Loucy (cell line): ENCODE data around the gene NKX1-1.
"Not testable (repeated sequence)": the region's sequence is repeated elsewhere in the genome, so short reads cannot be mapped to it uniquely, and the experiment has no call there.

Source experiments
- H2AFZ ChIP-seq: fragments of 200-600 bp; sonication (generic); 2 replicates; pipeline ENCODE4 v1.6.0; 2016; ENCODE audit warnings: antibody characterized with exemption, mild to moderate bottlenecking, low read length, moderate library complexity
- H3F3A ChIP-seq: fragments of 200-600 bp; 2 replicates; pipeline ENCODE4 v1.6.0; 2016; ENCODE audit warnings: antibody characterized with exemption, low read depth, mild to moderate bottlenecking
- H3K27me3 ChIP-seq: fragments of 200-600 bp; sonication (generic); 2 replicates; pipeline ENCODE4 v1.6.1; 2014; ENCODE audit warnings: low read length, mild to moderate bottlenecking; ENCODE audit not compliant: insufficient read depth, poor library complexity, severe bottlenecking
- H3K36me3 ChIP-seq: fragments of 200-600 bp; sonication (generic); 2 replicates; pipeline ENCODE4 v1.6.1; 2016; ENCODE audit warnings: low read length; ENCODE audit not compliant: insufficient read depth
- H3K4me1 ChIP-seq: fragments of 200-600 bp; sonication (generic); 2 replicates; pipeline ENCODE4 v1.5.1; 2014; ENCODE audit warnings: low read length, mild to moderate bottlenecking; ENCODE audit not compliant: insufficient read depth, poor library complexity, severe bottlenecking
- H3K4me2 ChIP-seq: fragments of 200-600 bp; sonication (generic); 2 replicates; pipeline ENCODE4 v1.6.0; 2014; ENCODE audit warnings: antibody characterized with exemption, low read length, low read depth, mild to moderate bottlenecking; ENCODE audit not compliant: poor library complexity, severe bottlenecking
- H3K4me3 ChIP-seq: fragments of 200-600 bp; sonication (generic); 2 replicates; pipeline ENCODE4 v1.5.1; 2014; ENCODE audit warnings: low read length, mild to moderate bottlenecking, mixed read lengths; ENCODE audit not compliant: poor library complexity, severe bottlenecking
- H3K79me2 ChIP-seq: fragments of 200-600 bp; sonication (generic); 2 replicates; pipeline ENCODE4 v1.6.1; 2014; ENCODE audit warnings: low read length; ENCODE audit not compliant: insufficient read depth
- H3K9ac ChIP-seq: fragments of 200-600 bp; sonication (generic); 2 replicates; pipeline ENCODE4 v1.6.0; 2014; ENCODE audit warnings: mild to moderate bottlenecking, low read depth, low read length, moderate library complexity; ENCODE audit not compliant: poor library complexity, severe bottlenecking
- H3K9me2 ChIP-seq: fragments of 200-600 bp; sonication (generic); replicated peaks from 2 replicates; pipeline ENCODE4 v1.6.1; 2016; ENCODE audit warnings: low read depth, low read length, mixed read lengths
- H3K9me3 ChIP-seq: fragments of 200-600 bp; sonication (generic); 2 replicates; pipeline ENCODE4 v1.6.1; 2014; ENCODE audit warnings: mild to moderate bottlenecking, antibody characterized with exemption, low read length, low read depth; ENCODE audit not compliant: insufficient read depth
- H4K20me1 ChIP-seq: fragments of 200-600 bp; sonication (generic); 2 replicates; pipeline ENCODE4 v1.6.0; 2014; ENCODE audit warnings: antibody characterized with exemption, low read length, mild to moderate bottlenecking; ENCODE audit not compliant: insufficient read depth, poor library complexity, severe bottlenecking
- CTCF ChIP-seq: fragments of 200-600 bp; sonication (generic); conservative IDR thresholded peaks from 2 replicates; pipeline ENCODE4 v1.5.1; 2014; ENCODE audit warnings: mild to moderate bottlenecking, antibody characterized with exemption, low read length
- EZH2phosphoT487 ChIP-seq: fragments of 200-600 bp; IDR thresholded peaks from 2 replicates; pipeline ENCODE4 v1.6.1; 2018; ENCODE audit warnings: antibody characterized with exemption, mild to moderate bottlenecking, moderate library complexity, borderline replicate concordance

Gene NKX1-1

GRCh38 chr4:1394554-1395388, 11.5 kb downstream of the NKX1-1 start:
- H3K27me3 ChIP-seq, H3F3A ChIP-seq, H2AFZ ChIP-seq, H3K4me3 ChIP-seq, H3K4me2 ChIP-seq, H3K36me3 ChIP-seq, H3K79me2 ChIP-seq, H4K20me1 ChIP-seq, H3K9me2 ChIP-seq, H3K9ac ChIP-seq, H3K4me1 ChIP-seq: not testable (repeated sequence)
- peaks cover 16% of the 10 kb centered on the region; the same call in 1 of the 2 replicates for H3K9me3 ChIP-seq

- no peaks in the 10 kb centered on the region for H3F3A ChIP-seq
- H3K27me3 ChIP-seq = no peaks in the 10 kb centered on the region
- H3K9me2 ChIP-seq = no peaks in the 10 kb centered on the region
- no peak overlapping the region for H2AFZ ChIP-seq
- H3K4me2 ChIP-seq = no peak overlapping the region
- H3K9ac ChIP-seq = no peak overlapping the region
- H4K20me1 ChIP-seq = no peaks in the 10 kb centered on the region
- H3K36me3 ChIP-seq = no peaks in the 10 kb centered on the region
- H3K79me2 ChIP-seq = no peaks in the 10 kb centered on the region
- H3K4me3 ChIP-seq = no peak overlapping the region
- peaks cover 15% of the 10 kb centered on the region; the same call in 1 of the 2 replicates for H3K9me3 ChIP-seq
- H3K4me1 ChIP-seq = no peaks in the 10 kb centered on the region
- TF ChIP-seq EZH2phosphoT487 (no peak), CTCF (no peak)
These were observed 12.4 kb downstream of the NKX1-1 start for GRCh38 chr4:1393866-1394265.

- not testable (repeated sequence) for H3K9ac ChIP-seq, H3K9me2 ChIP-seq, H3K79me2 ChIP-seq, H3K4me2 ChIP-seq, H2AFZ ChIP-seq, H3K4me1 ChIP-seq, H3K27me3 ChIP-seq, H3F3A ChIP-seq, H3K36me3 ChIP-seq, H4K20me1 ChIP-seq, H3K4me3 ChIP-seq
- H3K9me3 ChIP-seq = peaks cover 10% of the 10 kb centered on the region; the same call in 1 of the 2 replicates
These were observed 12.9 kb downstream of the NKX1-1 start for GRCh38 chr4:1393363-1393762.

DNA sequence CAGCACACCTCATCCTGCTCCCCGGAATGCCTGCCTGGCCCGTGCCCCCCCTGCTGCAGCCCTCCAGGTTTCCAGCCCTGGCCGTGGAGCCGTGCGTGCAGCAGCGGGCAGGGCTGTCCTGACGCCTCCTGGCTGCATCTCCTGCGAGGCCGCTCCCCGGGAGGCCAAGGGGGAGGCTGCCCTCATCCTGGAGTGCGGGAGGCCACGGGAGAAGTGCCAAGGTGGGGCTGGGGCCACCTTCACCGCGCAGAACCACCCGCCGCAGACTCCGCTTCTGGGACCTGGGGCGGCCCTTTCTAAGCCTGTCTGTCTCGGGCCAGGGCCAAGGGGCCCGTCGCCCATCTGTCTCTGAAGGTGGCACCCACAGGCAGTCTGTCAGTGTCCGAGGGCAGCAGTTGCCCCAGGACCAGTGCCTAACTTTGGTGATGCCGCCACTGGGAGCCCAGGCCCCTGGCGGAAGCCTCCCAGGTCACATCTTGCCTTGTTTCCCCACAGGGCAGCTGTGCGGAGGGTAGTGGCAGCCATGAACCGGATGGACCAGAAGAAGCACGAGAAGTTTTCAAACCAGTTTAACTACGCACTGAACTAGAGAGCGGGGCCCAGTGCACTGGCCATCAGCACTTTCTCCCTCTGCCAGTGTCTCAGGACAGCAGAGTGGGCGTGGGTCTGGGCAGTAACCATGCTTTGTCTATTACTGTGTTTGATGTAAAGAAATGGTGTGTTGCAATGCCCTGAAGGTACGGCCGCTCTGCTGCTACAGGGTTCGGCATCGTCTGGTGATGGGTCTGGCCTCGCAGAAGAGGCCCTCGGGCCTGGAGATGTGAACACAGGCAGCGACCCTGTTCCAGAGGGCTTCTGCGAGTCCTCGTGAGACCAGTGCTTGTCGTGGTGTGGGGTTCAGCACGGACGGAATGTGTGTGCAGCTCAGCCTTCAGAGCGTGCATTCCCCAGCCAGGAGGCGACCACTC, 20.6 kb downstream of the NKX1-1 start:
- Histone ChIP-seq H3K36me3 (no peaks in the 10 kb centered on the region), H3K9me3 (0 out of 2 replicates have a peak, but pooled peaks cover 2% of the 10 kb centered on the region), H3K4me2 (no peak overlapping the region), H3F3A (no peaks in the 10 kb centered on the region), H3K27me3 (no peaks in the 10 kb centered on the region), H3K79me2 (no peaks in the 10 kb centered on the region), H2AFZ (no peak overlapping the region), H3K4me3 (no peak overlapping the region), H3K9me2 (no peaks in the 10 kb centered on the region), H4K20me1 (no peaks in the 10 kb centered on the region), H3K4me1 (no peaks in the 10 kb centered on the region), H3K9ac (no peak overlapping the region)
- TF ChIP-seq EZH2phosphoT487 (no peak), CTCF (no peak)
